Kidney (tissue), 14 donors: ENCODE measurements around the gene KRT7. TPM values are rescaled to one million over a fixed set of nuclear protein-coding genes. Genes with fewer than 3 reads are reported as not detected.

Experiments used
- DNase-seq, 5 donors: peaks; one replicate each; pipeline ENCODE4 v3.0.0-alpha.2; 2013 to 2020
- FAIRE-seq: peaks from 2 replicates; lab custom pipeline; 2012; peaks lifted over from hg19 to GRCh38; lab: Jason Lieb, UNC
- H3K27ac ChIP-seq, 2 donors: one replicate each; pipeline ENCODE4 v1.7.0; 2013; ENCODE audit warnings: low read depth in 2 of 2, low read length in 2 of 2, inconsistent platforms in 1 of 2
- H3K27me3 ChIP-seq: one replicate; pipeline ENCODE4 v1.7.1; 2013; ENCODE audit warnings: low read length, inconsistent platforms; ENCODE audit not compliant: control insufficient read depth, insufficient read depth
- H3K36me3 ChIP-seq, 3 donors: one replicate each; pipeline versions ENCODE4 v1.7.0 to v1.7.1; 2013; ENCODE audit warnings: low read length in 3 of 3, control low read depth in 1 of 3, inconsistent platforms in 1 of 3; ENCODE audit not compliant: insufficient read depth in 3 of 3, control insufficient read depth in 2 of 3
- H3K4me1 ChIP-seq, 3 donors: one replicate each; pipeline versions ENCODE4 v1.7.0 to v1.7.1; 2013; ENCODE audit warnings: low read length in 3 of 3, inconsistent platforms in 1 of 3, low read depth in 1 of 3; ENCODE audit not compliant: control insufficient read depth in 2 of 3, insufficient read depth in 2 of 3
- H3K4me3 ChIP-seq, 3 donors: one replicate each; pipeline versions ENCODE4 v1.7.0 to v1.8.1; 2013; ENCODE audit warnings: low read length in 3 of 3, control low read depth in 1 of 3, inconsistent platforms in 1 of 3
- H3K9ac ChIP-seq, 3 donors: one replicate each; pipeline versions ENCODE4 v1.7.0 to v1.7.1; 2013; ENCODE audit warnings: low read length in 3 of 3, control low read depth in 1 of 3, inconsistent platforms in 1 of 3
- H3K9me3 ChIP-seq, 3 donors: one replicate each; pipeline versions ENCODE4 v1.7.0 to v1.7.1; 2013; ENCODE audit warnings: low read length in 3 of 3, control low read depth in 1 of 3, inconsistent platforms in 1 of 3; ENCODE audit not compliant: control insufficient read depth in 2 of 3, insufficient read depth in 1 of 3
- CTCF ChIP-seq: IDR thresholded peaks from 3 replicates; pipeline ENCODE4 v1.5.1; 2012; ENCODE audit warnings: mild to moderate bottlenecking, moderate library complexity, borderline replicate concordance; ENCODE audit not compliant: insufficient read depth; ENCODE audit errors: extremely low read depth
- intact Hi-C: fragments of 100-400 bp; cut with DNase I; formaldehyde crosslinking; loops from one replicate; pipeline ENCODE4 v1.11.1; 2022
- polyA plus RNA-seq: library from polyadenylated mRNA; stranded (reverse); fragments of 350-450 nt; fragmentation: Illumina TruSeq; extraction: RNeasy Lipid Tissue Mini Kit (QIAGEN cat#74804); gene quantifications from one replicate; pipeline ENCODE4 v1.2.3, GENCODE V29; 2014; ENCODE audit warnings: low read depth, low replicate concordance; ENCODE audit not compliant: insufficient read depth
- total RNA-seq: library from RNA; stranded (reverse); fragmentation: NEBNext Ultra II Directional; extraction: Animal tissue kit (Norgen Biotek cat#: 25700); gene quantifications from one replicate; pipeline ENCODE4 v1.2.1, GENCODE V29; 2021
- donor health status: control.
- donor health status: control.
- donor health status: control.
- donor health status: control.
- donor health status: control.
- donor health status: DM: yes; HTN: yes; CAD: no.
- donor health status: Normal renal cell carcinoma (clear cell type).

The KRT7 gene
- total and polyA plus RNA-seq, 2 donors from 2014 or later = 173 to 1,490 TPM

DNA sequence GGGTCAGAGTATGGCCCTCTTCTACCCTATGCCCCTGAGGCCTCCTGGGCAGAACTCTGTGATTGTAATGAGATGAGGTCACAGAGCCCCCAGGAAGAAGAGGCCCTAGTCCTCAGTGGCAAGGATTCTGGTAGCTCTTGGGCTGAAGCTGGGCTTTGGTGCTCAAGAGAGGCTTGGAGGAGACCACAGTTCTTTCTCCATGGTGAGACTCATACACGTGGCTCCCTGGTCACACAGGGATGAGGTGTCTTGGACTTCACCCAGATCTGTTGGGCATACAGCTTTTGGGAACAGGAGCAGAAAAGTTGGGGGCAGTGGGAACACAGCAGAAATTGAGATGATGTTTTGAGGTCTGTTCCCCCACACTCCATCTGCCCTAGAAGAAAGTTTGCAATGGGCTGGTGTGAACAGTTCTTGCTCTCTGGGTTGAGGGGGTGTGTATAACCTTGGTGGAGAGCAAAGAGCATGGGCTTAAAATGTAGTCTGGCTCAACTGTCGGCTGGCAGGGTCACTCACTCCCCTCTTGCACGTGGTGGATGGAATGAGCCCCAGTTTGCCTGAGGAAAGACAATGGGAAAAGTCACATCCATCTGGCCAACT is 41.6 kb downstream of the KRT7 start, which contains the start of gene KRT86:
Gene KRT86, plus strand, starts transcription at position 125 of the 600 bp plus-strand sequence. CDS start 27,272 bp downstream, outside the sequence.
- intact Hi-C loops = no loop called here
- Histone ChIP-seq H3K4me3 (no peak within 1 kb of the TSS), H3K9ac (no peak within 1 kb of the TSS), H3K27me3 (peaks cover 2% of the 10 kb centered on the region), H3K36me3 (no peaks in the 10 kb centered on the region), H3K27ac (no peak within 1 kb of the TSS), H3K4me1 (peaks cover 2 to 8% (median 6%) of the 10 kb centered on the region in 3 donors), H3K9me3 (no peaks in the 10 kb centered on the region)
- TF ChIP-seq CTCF = no peak
- no peak for FAIRE-seq
- no peak for DNase-seq

GRCh38 chr12:52275686-52276085 is 42.6 kb downstream of the KRT7 start:
- Histone ChIP-seq H3K9me3 (no peaks in the 10 kb centered on the region), H3K27me3 (peaks cover 2% of the 10 kb centered on the region), H3K27ac (no peak overlapping the region), H3K36me3 (no peaks in the 10 kb centered on the region), H3K4me3 (no peak overlapping the region), H3K4me1 (peaks cover 2 to 8% (median 6%) of the 10 kb centered on the region in 3 donors), H3K9ac (no peak overlapping the region)
- intact Hi-C loops = no loop called here
- no peak for TF ChIP-seq CTCF
- DNase-seq (peak in 1 of 5 donors; percentile 32), FAIRE-seq (no peak)

GRCh38 chr12:52277486-52278245 is 44.6 kb downstream of the KRT7 start:
- Histone ChIP-seq H3K9ac (no peak overlapping the region), H3K27ac (no peak overlapping the region), H3K4me3 (no peak overlapping the region), H3K4me1 (peaks cover 2 to 10% (median 6%) of the 10 kb centered on the region in 3 donors), H3K9me3 (no peaks in the 10 kb centered on the region), H3K36me3 (no peaks in the 10 kb centered on the region), H3K27me3 (peaks cover 2% of the 10 kb centered on the region)
- DNase-seq (peak in 2 of 5 donors; percentile 33 to 48), FAIRE-seq (no peak)
- intact Hi-C loops = no loop called here
- no peak for TF ChIP-seq CTCF
